B cell (primary cell): ENCODE measurements around the gene PTPRS.

Experiments
- CTCF ChIP-seq: fragments of 200-600 bp; IDR thresholded peaks from one replicate; pipeline ENCODE4 v1.8.0; 2022; ENCODE audit warnings: antibody characterized with exemption, mild to moderate bottlenecking
- EZH2 ChIP-seq: IDR thresholded peaks from 2 replicates; pipeline ENCODE4 v1.6.1; 2012; ENCODE audit warnings: borderline replicate concordance, low read depth, mild to moderate bottlenecking, moderate library complexity, low read length; ENCODE audit not compliant: insufficient read depth, poor library complexity, severe bottlenecking

GRCh38 chr19:5292453-5292821 is 48.2 kb downstream of the PTPRS start:
- TF ChIP-seq CTCF (no peak), EZH2 (no peak)
